Measurements from ENCODE around the gene PPFIBP1.

Gene PPFIBP1

DNA sequence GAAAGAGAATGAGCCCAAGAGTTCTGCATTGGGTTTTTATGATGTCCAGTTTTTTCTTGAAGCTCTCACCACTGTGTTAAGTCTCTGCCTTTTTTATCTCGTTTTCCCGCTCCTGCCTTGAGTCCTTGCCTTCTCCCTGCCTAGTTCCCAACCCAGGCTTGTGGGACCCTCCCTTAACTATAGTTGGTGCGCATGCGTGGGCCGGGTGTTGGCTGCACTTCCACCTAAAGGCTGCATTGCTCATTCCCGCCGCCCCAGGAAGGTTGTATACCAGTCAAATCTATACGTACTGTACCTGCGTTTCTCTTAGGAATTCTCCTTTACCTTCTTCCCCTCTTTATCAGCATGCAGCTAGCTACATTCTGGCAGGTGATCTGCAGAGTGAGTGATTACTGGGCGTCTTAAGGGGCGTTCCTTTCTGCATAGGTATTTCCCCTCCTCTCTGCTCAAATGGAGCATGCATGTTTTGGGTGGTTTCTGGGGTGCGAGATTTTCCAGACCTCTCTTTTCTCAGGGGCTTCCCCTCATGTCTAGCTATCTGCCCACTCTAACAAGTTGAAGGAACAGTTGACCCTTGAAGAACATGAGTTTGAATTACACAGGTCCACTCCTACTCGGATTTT, 165.7 kb downstream of the PPFIBP1 start:
- no peak overlapping the region for H4K91ac ChIP-seq (ENCODE audit: low read length)
- no peak overlapping the region for H2BK15ac ChIP-seq (ENCODE audit: low read depth, poor library complexity, severe bottlenecking)
- H2AFZ ChIP-seq (ENCODE audit: low read depth, low read length), result no peak overlapping the region
- no peaks in the 10 kb centered on the region for H3K9me3 ChIP-seq (ENCODE audit: control insufficient read depth, low read length)
- no peak overlapping the region for H2BK12ac ChIP-seq (ENCODE audit: low read length in 2 of 2)
- H3K4me1 ChIP-seq (ENCODE audit: control insufficient read depth, insufficient read depth, low read depth, low read length), result no peaks in the 10 kb centered on the region
- no peak overlapping the region for H3K27ac ChIP-seq (ENCODE audit: low read length, poor library complexity, severe bottlenecking)
- no peak overlapping the region for H2AK5ac ChIP-seq (ENCODE audit: low read length, severe bottlenecking)
- H3K36me3 ChIP-seq (ENCODE audit: control insufficient read depth in 1 of 2, insufficient read depth in 2 of 2, low read depth in 1 of 2, low read length in 2 of 2), result peaks cover 29 to 99% of the 10 kb centered on the region in 2 experiments
- H3K18ac ChIP-seq (ENCODE audit: low read depth in 1 of 2, low read length in 2 of 2), result no peak overlapping the region
- no peak overlapping the region for H3K9ac ChIP-seq (ENCODE audit: low read length)
- H3K27me3 ChIP-seq (ENCODE audit: control insufficient read depth in 1 of 2, insufficient read depth in 1 of 2, low read length in 2 of 2), result no peaks in the 10 kb centered on the region
- no peak overlapping the region for H3K23ac ChIP-seq (ENCODE audit: low read length in 2 of 2)
- H3K4me3 ChIP-seq (ENCODE audit: insufficient read depth in 1 of 2, low read depth in 1 of 2, low read length in 2 of 2), result no peak overlapping the region
- H3K79me1 ChIP-seq (replicated peaks; ENCODE audit: low read length, poor library complexity, severe bottlenecking), result peaks cover 7% of the 10 kb centered on the region
- no peak overlapping the region for H3K4me2 ChIP-seq (ENCODE audit: low read length, poor library complexity, severe bottlenecking)
- whole genome bisulfite sequencing, result 97% methylated on average over 12 of the region's 13 CpGs
- no peak for DNase-seq
- no peak overlapping the region for H2BK5ac ChIP-seq (ENCODE audit: low read depth, low read length, poor library complexity, severe bottlenecking)
- no peak overlapping the region for H3K14ac ChIP-seq (ENCODE audit: low read length in 2 of 2)
- H2BK120ac ChIP-seq (ENCODE audit: low read depth, low read length), result no peak overlapping the region
- no peak overlapping the region for H3K4ac ChIP-seq (ENCODE audit: low read depth in 1 of 2, low read length in 2 of 2)
- no peak overlapping the region for H4K8ac ChIP-seq (ENCODE audit: low read length)

DNA sequence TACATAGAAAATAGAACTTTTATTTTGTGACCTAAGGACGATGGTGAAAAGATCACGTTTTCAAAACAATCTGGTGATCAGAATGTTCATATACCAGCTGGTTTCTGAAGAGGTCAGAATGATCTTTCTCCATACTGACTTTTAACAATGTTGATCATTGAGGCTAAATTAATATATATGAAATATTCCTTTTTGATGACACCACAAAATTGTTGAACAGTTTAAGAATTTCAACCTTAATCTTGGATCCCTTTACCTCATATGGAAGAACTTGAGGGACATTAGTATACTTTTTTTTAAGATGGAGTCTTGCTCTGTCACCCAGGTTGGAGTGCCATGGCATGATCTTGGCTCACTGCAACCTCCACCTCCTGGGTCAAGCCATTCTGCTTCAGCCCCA, 169.4 kb downstream of the PPFIBP1 start:
- no peak overlapping the region for H3K14ac ChIP-seq (ENCODE audit: low read length in 2 of 2)
- no peaks in the 10 kb centered on the region for H3K9me3 ChIP-seq (ENCODE audit: control insufficient read depth, low read length)
- H3K79me1 ChIP-seq (replicated peaks; ENCODE audit: low read length, poor library complexity, severe bottlenecking), result peaks cover 9% of the 10 kb centered on the region
- H3K27me3 ChIP-seq (ENCODE audit: control insufficient read depth in 1 of 2, insufficient read depth in 1 of 2, low read length in 2 of 2), result no peaks in the 10 kb centered on the region
- no peak overlapping the region for H3K4me3 ChIP-seq (ENCODE audit: insufficient read depth in 1 of 2, low read depth in 1 of 2, low read length in 2 of 2)
- H2BK120ac ChIP-seq (ENCODE audit: low read depth, low read length), result no peak overlapping the region
- no peak overlapping the region for H4K91ac ChIP-seq (ENCODE audit: low read length)
- H4K8ac ChIP-seq (ENCODE audit: low read length), result no peak overlapping the region
- H2BK5ac ChIP-seq (ENCODE audit: low read depth, low read length, poor library complexity, severe bottlenecking), result no peak overlapping the region
- DNase-seq, result no peak
- no peak overlapping the region for H3K4me2 ChIP-seq (ENCODE audit: low read length, poor library complexity, severe bottlenecking)
- H2BK15ac ChIP-seq (ENCODE audit: low read depth, poor library complexity, severe bottlenecking), result no peak overlapping the region
- no peak overlapping the region for H2AK5ac ChIP-seq (ENCODE audit: low read length, severe bottlenecking)
- no peak overlapping the region for H3K9ac ChIP-seq (ENCODE audit: low read length)
- H2BK12ac ChIP-seq (ENCODE audit: low read length in 2 of 2), result no peak overlapping the region
- no peak overlapping the region for H3K4ac ChIP-seq (ENCODE audit: low read depth in 1 of 2, low read length in 2 of 2)
- H3K36me3 ChIP-seq (ENCODE audit: control insufficient read depth in 1 of 2, insufficient read depth in 2 of 2, low read depth in 1 of 2, low read length in 2 of 2), result peaks cover 35 to 100% of the 10 kb centered on the region in 2 experiments
- no peak overlapping the region for H3K18ac ChIP-seq (ENCODE audit: low read depth in 1 of 2, low read length in 2 of 2)
- no peak overlapping the region for H3K23ac ChIP-seq (ENCODE audit: low read length in 2 of 2)
- H2AFZ ChIP-seq (ENCODE audit: low read depth, low read length), result no peak overlapping the region
- WGBS, result 100% methylated on average over 2 of the region's 2 CpGs
- no peaks in the 10 kb centered on the region for H3K4me1 ChIP-seq (ENCODE audit: control insufficient read depth, insufficient read depth, low read depth, low read length)
- H3K27ac ChIP-seq (ENCODE audit: low read length, poor library complexity, severe bottlenecking), result no peak overlapping the region

DNA sequence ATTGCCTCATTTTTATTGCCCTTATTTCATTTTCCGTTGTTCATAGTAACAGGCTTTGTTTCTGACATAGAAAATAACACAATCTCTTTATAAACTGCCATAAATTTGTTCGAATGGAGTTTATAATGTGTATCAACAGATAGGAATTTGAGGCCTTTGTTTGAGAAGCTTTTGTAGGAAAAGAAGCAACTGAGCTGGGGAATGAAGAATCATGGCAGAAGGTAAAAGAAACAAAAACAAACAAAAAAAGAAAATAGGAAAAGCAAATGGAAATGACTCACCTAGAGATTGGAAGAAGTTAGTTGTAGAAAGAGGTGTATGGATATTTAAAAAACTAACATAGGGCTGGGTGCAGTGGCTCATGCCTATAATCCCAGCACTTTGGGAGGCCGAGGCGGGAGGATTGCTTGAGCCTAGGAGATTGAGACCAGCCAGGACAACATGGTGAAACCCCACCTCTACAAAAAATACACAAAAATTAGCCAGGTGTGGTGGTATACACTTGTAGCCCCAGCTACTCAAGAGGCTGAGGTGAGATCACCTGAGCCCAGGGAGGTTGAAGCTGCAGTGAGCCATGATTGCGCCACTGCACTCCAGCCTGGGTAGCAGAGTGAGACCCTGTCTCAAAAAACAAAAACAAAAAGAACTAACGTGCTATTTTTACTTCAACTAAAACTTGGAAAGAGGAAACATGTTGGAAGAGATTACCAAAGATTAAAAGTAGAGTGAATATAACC, 171.7 kb downstream of the PPFIBP1 start:
- H2BK12ac ChIP-seq (ENCODE audit: low read length in 2 of 2), result no peak overlapping the region
- H3K4ac ChIP-seq (ENCODE audit: low read depth in 1 of 2, low read length in 2 of 2), result no peak overlapping the region
- H3K9ac ChIP-seq (ENCODE audit: low read length), result no peak overlapping the region
- H3K36me3 ChIP-seq (ENCODE audit: control insufficient read depth in 1 of 2, insufficient read depth in 2 of 2, low read depth in 1 of 2, low read length in 2 of 2), result peaks cover 22 to 87% of the 10 kb centered on the region in 2 experiments
- H3K79me1 ChIP-seq (replicated peaks; ENCODE audit: low read length, poor library complexity, severe bottlenecking), result peaks cover 4% of the 10 kb centered on the region
- no peaks in the 10 kb centered on the region for H3K9me3 ChIP-seq (ENCODE audit: control insufficient read depth, low read length)
- H4K91ac ChIP-seq (ENCODE audit: low read length), result no peak overlapping the region
- H2AK5ac ChIP-seq (ENCODE audit: low read length, severe bottlenecking), result no peak overlapping the region
- no peak overlapping the region for H3K14ac ChIP-seq (ENCODE audit: low read length in 2 of 2)
- no peak overlapping the region for H3K27ac ChIP-seq (ENCODE audit: low read length, poor library complexity, severe bottlenecking)
- H3K18ac ChIP-seq (ENCODE audit: low read depth in 1 of 2, low read length in 2 of 2), result no peak overlapping the region
- H3K4me3 ChIP-seq (ENCODE audit: insufficient read depth in 1 of 2, low read depth in 1 of 2, low read length in 2 of 2), result no peak overlapping the region
- 100% methylated on average over 2 of the region's 6 CpGs for WGBS
- no peak overlapping the region for H4K8ac ChIP-seq (ENCODE audit: low read length)
- no peak overlapping the region for H3K23ac ChIP-seq (ENCODE audit: low read length in 2 of 2)
- no peak overlapping the region for H2AFZ ChIP-seq (ENCODE audit: low read depth, low read length)
- no peaks in the 10 kb centered on the region for H3K27me3 ChIP-seq (ENCODE audit: control insufficient read depth in 1 of 2, insufficient read depth in 1 of 2, low read length in 2 of 2)
- DNase-seq, result no peak
- no peak overlapping the region for H2BK15ac ChIP-seq (ENCODE audit: low read depth, poor library complexity, severe bottlenecking)
- no peak overlapping the region for H2BK5ac ChIP-seq (ENCODE audit: low read depth, low read length, poor library complexity, severe bottlenecking)
- H3K4me1 ChIP-seq (ENCODE audit: control insufficient read depth, insufficient read depth, low read depth, low read length), result no peaks in the 10 kb centered on the region
- H2BK120ac ChIP-seq (ENCODE audit: low read depth, low read length), result no peak overlapping the region
- H3K4me2 ChIP-seq (ENCODE audit: low read length, poor library complexity, severe bottlenecking), result no peak overlapping the region

DNA sequence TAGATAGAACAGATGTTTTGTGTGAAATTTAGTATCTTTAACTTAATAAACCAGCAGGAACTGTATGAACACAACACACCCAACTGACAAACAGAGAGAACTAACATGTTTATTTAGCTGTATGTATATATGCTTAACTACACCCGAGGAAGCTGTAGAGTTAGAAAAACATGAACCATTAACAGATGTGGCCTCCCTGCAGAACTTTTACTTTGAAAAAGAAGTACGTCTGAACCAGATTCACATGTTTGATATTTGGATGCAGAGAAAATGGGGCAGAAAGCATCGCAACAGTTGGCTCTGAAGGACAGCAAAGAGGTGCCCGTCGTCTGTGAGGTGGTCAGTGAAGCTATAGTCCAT, 172.3 kb downstream of the PPFIBP1 start, which contains the start of gene REP15:
Gene REP15 (plus strand): TSS at position 155 of the 360 bp plus-strand sequence. CDS start 116 bp downstream, at position 271.
- Histone ChIP-seq H3K79me1 (replicated peaks; ENCODE audit: low read length, poor library complexity, severe bottlenecking) (peaks cover 4% of the 10 kb centered on the region), H3K9me3 (ENCODE audit: control insufficient read depth, low read length) (no peaks in the 10 kb centered on the region), H2BK15ac (ENCODE audit: low read depth, poor library complexity, severe bottlenecking) (no peak within 1 kb of the TSS), H2BK5ac (ENCODE audit: low read depth, low read length, poor library complexity, severe bottlenecking) (no peak within 1 kb of the TSS), H3K4ac (ENCODE audit: low read depth in 1 of 2, low read length in 2 of 2) (no peak within 1 kb of the TSS), H2AK5ac (ENCODE audit: low read length, severe bottlenecking) (no peak within 1 kb of the TSS), H3K4me2 (ENCODE audit: low read length, poor library complexity, severe bottlenecking) (no peak within 1 kb of the TSS), H3K9ac (ENCODE audit: low read length) (no peak within 1 kb of the TSS), H3K23ac (ENCODE audit: low read length in 2 of 2) (no peak within 1 kb of the TSS), H3K18ac (ENCODE audit: low read depth in 1 of 2, low read length in 2 of 2) (no peak within 1 kb of the TSS), H3K36me3 (ENCODE audit: control insufficient read depth in 1 of 2, insufficient read depth in 2 of 2, low read depth in 1 of 2, low read length in 2 of 2) (peaks cover 22 to 81% of the 10 kb centered on the region in 2 experiments), H4K91ac (ENCODE audit: low read length) (no peak within 1 kb of the TSS), H2AFZ (ENCODE audit: low read depth, low read length) (no peak within 1 kb of the TSS), H3K4me1 (ENCODE audit: control insufficient read depth, insufficient read depth, low read depth, low read length) (no peaks in the 10 kb centered on the region), H4K8ac (ENCODE audit: low read length) (no peak within 1 kb of the TSS), H3K27me3 (ENCODE audit: control insufficient read depth in 1 of 2, insufficient read depth in 1 of 2, low read length in 2 of 2) (no peaks in the 10 kb centered on the region), H3K27ac (ENCODE audit: low read length, poor library complexity, severe bottlenecking) (no peak within 1 kb of the TSS), H3K4me3 (ENCODE audit: insufficient read depth in 1 of 2, low read depth in 1 of 2, low read length in 2 of 2) (no peak within 1 kb of the TSS), H2BK12ac (ENCODE audit: low read length in 2 of 2) (no peak within 1 kb of the TSS), H2BK120ac (ENCODE audit: low read depth, low read length) (no peak within 1 kb of the TSS), H3K14ac (ENCODE audit: low read length in 2 of 2) (no peak within 1 kb of the TSS)
- no peak for DNase-seq
- WGBS, result 93% methylated on average over 5 of the region's 5 CpGs
